ENCODE results near the gene RIPK3.

Gene RIPK3

DNA sequence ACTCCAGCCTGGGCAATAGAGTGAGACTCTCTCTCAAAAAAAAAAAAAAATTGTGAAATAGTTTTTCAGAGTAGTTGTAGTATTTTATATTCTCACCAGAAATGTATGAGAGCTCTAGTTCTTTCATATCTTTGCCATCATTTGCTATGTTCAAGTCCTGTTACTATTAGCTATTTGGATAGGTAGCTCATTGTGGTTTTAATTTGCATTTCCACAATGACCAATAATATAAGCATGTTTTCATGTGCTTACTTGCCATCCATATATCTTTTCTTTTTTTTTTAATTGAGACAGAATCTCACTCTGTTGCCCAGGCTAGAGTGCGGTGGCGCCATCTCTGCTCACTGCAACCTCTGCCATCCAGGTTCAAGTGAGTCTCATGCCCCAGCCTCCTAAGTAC is 8.4 kb upstream of the RIPK3 start:
- Mint-ChIP-seq H3K9me3 (no peaks in the 10 kb centered on the region), H3K4me3 (no peak overlapping the region), H3K27me3 (peaks cover 70 to 75% of the 10 kb centered on the region in 2 donors), H3K27ac (no peak overlapping the region), H3K36me3 (ENCODE audit: insufficient read depth) (no peaks in the 10 kb centered on the region), H3K4me1 (ENCODE audit: low read depth in 2 of 2) (no peaks in the 10 kb centered on the region)
- ATAC-seq (replicated peaks) = no peak
- no peak for DNase-seq

DNA sequence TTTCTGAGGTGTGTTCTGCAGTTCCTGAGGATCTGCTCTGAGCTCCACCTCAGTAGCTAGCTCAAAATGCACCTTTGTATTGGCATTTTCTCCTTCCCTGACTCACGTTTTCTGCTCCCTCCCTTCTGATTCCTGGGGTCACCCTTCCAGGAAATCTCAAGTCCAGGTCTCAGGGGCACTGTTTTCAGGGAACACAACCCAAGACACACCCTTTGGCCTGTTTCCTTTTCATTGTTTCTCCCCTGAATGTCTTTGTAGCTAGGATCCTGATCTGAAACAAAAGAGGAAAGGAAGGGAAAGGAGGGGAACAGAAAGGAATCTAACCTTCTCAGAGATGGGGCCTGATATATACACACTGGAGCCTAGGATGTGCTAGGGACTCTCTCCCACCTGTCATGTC is 7.3 kb upstream of the RIPK3 start:
- DNase-seq (no peak), ATAC-seq (replicated peaks) (no peak)
- no peaks in the 10 kb centered on the region for H3K9me3 Mint-ChIP-seq
- no peaks in the 10 kb centered on the region for H3K36me3 Mint-ChIP-seq (ENCODE audit: insufficient read depth)
- no peak overlapping the region for H3K27ac Mint-ChIP-seq
- no peaks in the 10 kb centered on the region for H3K4me1 Mint-ChIP-seq (ENCODE audit: low read depth in 2 of 2)
- H3K4me3 Mint-ChIP-seq = no peak overlapping the region
- H3K27me3 Mint-ChIP-seq = peaks cover 64 to 73% of the 10 kb centered on the region in 2 donors

- Mint-ChIP-seq H3K27me3 (peaks cover 40 to 43% of the 10 kb centered on the region in 2 donors), H3K4me1 (ENCODE audit: low read depth in 2 of 2) (peaks cover 5 to 6% of the 10 kb centered on the region in 2 donors), H3K36me3 (ENCODE audit: insufficient read depth) (no peaks in the 10 kb centered on the region), H3K27ac (no peak overlapping the region), H3K4me3 (no peak overlapping the region), H3K9me3 (no peaks in the 10 kb centered on the region)
- DNase-seq (no peak), ATAC-seq (replicated peaks) (no peak)
These were observed 4.2 kb upstream of the RIPK3 start for GRCh38 chr14:24343795-24344660.

GRCh38 chr14:24342889-24343288 is 3.1 kb upstream of the RIPK3 start:
- H3K27ac Mint-ChIP-seq = no peak overlapping the region

DNA sequence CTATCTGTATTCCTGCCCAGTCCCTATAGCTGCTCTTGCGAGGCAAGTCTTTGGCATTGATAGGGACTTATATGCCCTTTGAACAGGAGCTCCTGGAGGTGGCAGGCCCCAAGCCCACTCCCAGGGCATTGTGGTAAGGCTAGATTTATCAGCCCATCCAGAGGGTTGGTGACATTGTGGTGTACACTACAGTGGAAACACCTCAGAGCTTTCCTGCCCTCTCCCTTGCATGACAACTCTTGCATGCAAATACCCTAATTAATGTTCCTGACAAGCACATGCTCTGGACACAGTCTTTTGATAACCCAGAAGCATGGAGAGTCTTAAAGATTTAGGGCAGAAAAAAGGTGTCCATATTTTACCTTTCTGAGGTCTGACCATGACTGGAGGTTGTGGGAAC is 815 bp upstream of the RIPK3 start:
- Mint-ChIP-seq H3K9me3 (no peaks in the 10 kb centered on the region), H3K27ac (no peak overlapping the region), H3K4me3 (peak overlapping the region in 1 of 2 donors; percentile 90), H3K4me1 (ENCODE audit: low read depth in 2 of 2) (peaks cover 17 to 25% of the 10 kb centered on the region in 2 donors), H3K27me3 (peaks cover 21 to 34% of the 10 kb centered on the region in 2 donors), H3K36me3 (ENCODE audit: insufficient read depth) (peaks cover 12% of the 10 kb centered on the region)
- no peak for ATAC-seq (replicated peaks)
- DNase-seq = no peak

More at GRCh38 chr14:24342889-24343288, 3.1 kb upstream of the RIPK3 start:
- peaks cover 13% of the 10 kb centered on the region in 2 donors for H3K4me1 Mint-ChIP-seq (ENCODE audit: low read depth in 2 of 2)
- peaks cover 34 to 43% of the 10 kb centered on the region in 2 donors for H3K27me3 Mint-ChIP-seq
- H3K36me3 Mint-ChIP-seq (ENCODE audit: insufficient read depth) = peaks cover 6% of the 10 kb centered on the region
- ATAC-seq (replicated peaks) = no peak
- H3K4me3 Mint-ChIP-seq = no peak overlapping the region
- no peaks in the 10 kb centered on the region for H3K9me3 Mint-ChIP-seq
- DNase-seq = no peak

GRCh38 chr14:24338843-24339242 is 948 bp downstream of the RIPK3 start:
- no peaks in the 10 kb centered on the region for H3K9me3 Mint-ChIP-seq
- no peak for ATAC-seq (replicated peaks)
- H3K27ac Mint-ChIP-seq = peak overlapping the region; percentile 84 to 93
- peaks cover 25 to 32% of the 10 kb centered on the region in 2 donors for H3K4me1 Mint-ChIP-seq (ENCODE audit: low read depth in 2 of 2)
- peaks cover 15% of the 10 kb centered on the region for H3K36me3 Mint-ChIP-seq (ENCODE audit: insufficient read depth)
- no peak for DNase-seq
- H3K27me3 Mint-ChIP-seq = peaks cover 11 to 32% of the 10 kb centered on the region in 2 donors
- H3K4me3 Mint-ChIP-seq = peak overlapping the region; percentile 90

- Mint-ChIP-seq H3K27me3 (peaks cover 6 to 26% of the 10 kb centered on the region in 2 donors), H3K4me1 (ENCODE audit: low read depth in 2 of 2) (peaks cover 29 to 36% of the 10 kb centered on the region in 2 donors), H3K4me3 (peak overlapping the region; percentile 90), H3K36me3 (ENCODE audit: insufficient read depth) (peaks cover 20% of the 10 kb centered on the region), H3K9me3 (no peaks in the 10 kb centered on the region), H3K27ac (no peak overlapping the region)
- no peak for DNase-seq
- no peak for ATAC-seq (replicated peaks)
These were observed 2.0 kb downstream of the RIPK3 start for GRCh38 chr14:24337824-24338175.

DNA sequence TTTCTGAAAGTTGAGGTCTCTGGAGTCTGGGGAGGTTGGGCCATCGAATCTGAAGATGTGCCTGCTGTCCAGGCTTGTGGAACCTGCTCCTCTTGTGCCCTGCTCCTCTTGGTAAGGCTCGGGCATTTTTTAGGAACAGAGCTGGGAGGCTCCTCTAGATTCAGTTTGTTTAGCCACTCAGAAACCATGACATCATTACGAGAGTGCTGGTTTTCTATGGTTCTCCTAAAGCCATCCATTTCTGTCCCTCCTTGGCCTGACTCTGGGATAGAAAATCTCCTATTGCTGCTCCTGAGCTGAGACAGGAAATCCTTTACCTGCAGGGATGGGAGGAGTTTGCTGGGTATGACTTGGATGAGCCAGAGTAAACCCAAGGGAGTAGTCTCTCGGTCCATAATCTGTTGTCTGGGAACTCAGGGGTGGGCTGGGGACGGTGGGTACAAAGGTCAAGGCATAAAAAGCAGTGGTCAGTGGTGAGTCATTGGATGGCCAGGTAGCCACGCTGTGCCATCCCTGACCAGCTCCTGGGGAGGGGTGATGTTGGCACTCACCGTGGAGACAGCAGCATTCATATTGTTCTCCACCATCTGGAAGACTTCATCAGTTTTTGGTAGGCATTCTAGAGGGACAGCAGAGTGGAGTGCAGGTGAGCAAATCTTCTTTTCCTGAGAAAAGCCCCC is 2.5 kb downstream of the RIPK3 start:
- ATAC-seq (replicated peaks) = no peak
- peaks cover 25% of the 10 kb centered on the region for H3K36me3 Mint-ChIP-seq (ENCODE audit: insufficient read depth)
- peaks cover 33 to 38% of the 10 kb centered on the region in 2 donors for H3K4me1 Mint-ChIP-seq (ENCODE audit: low read depth in 2 of 2)
- no peak overlapping the region for H3K27ac Mint-ChIP-seq
- no peak for DNase-seq
- H3K4me3 Mint-ChIP-seq = peak overlapping the region in 1 of 2 donors; percentile 90
- no peaks in the 10 kb centered on the region for H3K9me3 Mint-ChIP-seq
- H3K27me3 Mint-ChIP-seq = peaks cover 9 to 25% of the 10 kb centered on the region in 2 donors

DNA sequence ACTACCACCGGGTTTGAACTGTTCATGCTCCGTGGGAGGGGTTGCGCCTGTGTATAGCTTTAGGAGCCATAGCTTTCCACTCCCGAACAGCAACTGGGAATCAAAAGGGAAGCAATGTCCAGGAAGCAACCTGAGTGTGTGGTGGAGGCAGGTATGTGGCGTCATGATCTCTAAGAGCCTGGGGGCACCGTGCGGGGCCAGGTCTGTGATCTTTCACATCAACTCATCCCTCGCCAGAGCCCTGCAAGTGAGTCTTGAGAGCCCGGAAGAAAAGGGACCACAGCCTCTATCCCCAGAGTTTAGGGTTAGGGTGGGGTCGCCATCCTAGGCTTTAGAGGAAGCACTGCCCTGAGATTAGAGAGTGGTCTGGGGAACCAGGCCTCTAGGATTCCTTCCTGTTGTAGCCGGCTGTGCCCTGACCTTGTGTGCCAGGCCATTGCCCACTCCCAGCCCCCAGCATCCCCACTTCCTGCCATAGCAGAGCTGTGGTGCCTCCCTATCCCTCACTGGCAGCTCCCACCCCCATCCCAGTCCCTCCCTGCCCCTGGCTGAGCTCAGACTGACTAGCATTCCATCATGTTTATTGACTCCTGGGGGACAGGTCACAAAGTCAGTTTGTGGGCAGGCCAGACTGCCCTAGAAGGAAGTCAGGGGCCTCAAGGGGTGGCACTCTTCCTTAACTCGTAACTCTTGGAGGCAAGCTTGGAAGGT is 4.2 kb downstream of the RIPK3 start:
- ATAC-seq (replicated peaks) (no peak), DNase-seq (no peak)
- Mint-ChIP-seq H3K27me3 (peaks cover 4 to 25% of the 10 kb centered on the region in 2 donors), H3K9me3 (no peaks in the 10 kb centered on the region), H3K27ac (no peak overlapping the region), H3K36me3 (ENCODE audit: insufficient read depth) (peaks cover 31% of the 10 kb centered on the region), H3K4me1 (ENCODE audit: low read depth in 2 of 2) (peaks cover 49 to 51% of the 10 kb centered on the region in 2 donors), H3K4me3 (peak overlapping the region in 1 of 2 donors; percentile 38)

GRCh38 chr14:24334431-24335291 is 5.1 kb downstream of the RIPK3 start, which contains the start of gene ADCY4:
ADCY4 (minus strand) TSS chr14:24335071; CDS start chr14:24334652, 419 bp downstream.
- H3K4me3 Mint-ChIP-seq = peak within 1 kb of the TSS; percentile 77 to 92
- H3K4me1 Mint-ChIP-seq (ENCODE audit: low read depth in 2 of 2) = peaks cover 54 to 56% of the 10 kb centered on the region in 2 donors
- H3K9me3 Mint-ChIP-seq = no peaks in the 10 kb centered on the region
- peaks cover 37% of the 10 kb centered on the region for H3K36me3 Mint-ChIP-seq (ENCODE audit: insufficient read depth)
- DNase-seq = peak in 2 of 3 experiments; percentile 20 to 31
- H3K27ac Mint-ChIP-seq = peak within 1 kb of the TSS in 1 of 2 donors; percentile 79
- no peak for ATAC-seq (replicated peaks)
- peaks cover 4 to 25% of the 10 kb centered on the region in 2 donors for H3K27me3 Mint-ChIP-seq

GRCh38 chr14:24332268-24332993 is 7.4 kb downstream of the RIPK3 start:
- peak overlapping the region; percentile 80 to 90 for H3K27ac Mint-ChIP-seq
- ATAC-seq (replicated peaks) (peak; percentile 70), DNase-seq (peak; percentile 86 to 87 (median 86))
- H3K27me3 Mint-ChIP-seq = peaks cover 4 to 25% of the 10 kb centered on the region in 2 donors
- peaks cover 33% of the 10 kb centered on the region for H3K36me3 Mint-ChIP-seq (ENCODE audit: insufficient read depth)
- peaks cover 60 to 63% of the 10 kb centered on the region in 2 donors for H3K4me1 Mint-ChIP-seq (ENCODE audit: low read depth in 2 of 2)
- H3K9me3 Mint-ChIP-seq = no peaks in the 10 kb centered on the region
- H3K4me3 Mint-ChIP-seq = peak overlapping the region; percentile 77 to 92

DNA sequence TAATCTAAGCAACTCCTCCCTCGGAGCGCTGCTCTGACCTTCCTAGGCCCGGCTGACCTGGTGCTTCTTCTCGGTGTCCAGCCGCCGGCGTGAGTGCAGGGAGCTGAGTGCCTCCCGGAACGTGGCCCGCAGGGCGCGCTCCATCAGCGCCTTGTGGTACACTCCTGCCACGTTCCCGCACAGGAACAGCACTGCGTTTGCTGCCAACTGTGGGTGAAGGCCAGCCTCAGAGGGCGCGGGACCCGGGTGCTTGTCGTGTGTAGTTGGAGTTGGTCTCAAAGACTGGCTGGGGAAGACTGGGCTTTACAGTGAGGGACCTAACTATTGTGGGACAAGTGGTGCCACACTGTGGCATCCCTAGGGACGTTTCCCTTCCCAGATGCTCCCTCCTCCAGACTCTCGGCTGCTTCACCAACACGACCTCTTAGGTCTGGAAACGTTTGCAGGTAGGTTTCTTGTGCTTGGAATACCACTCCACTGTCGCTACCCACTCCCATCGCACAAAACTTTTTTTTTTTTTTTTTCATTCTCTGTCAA is 8.0 kb downstream of the RIPK3 start:
- no peak for ATAC-seq (replicated peaks)
- H3K27ac Mint-ChIP-seq = peak overlapping the region; percentile 80 to 90
- peak in 1 of 3 experiments; percentile 9 for DNase-seq
- H3K36me3 Mint-ChIP-seq (ENCODE audit: insufficient read depth) = peaks cover 28% of the 10 kb centered on the region
- H3K27me3 Mint-ChIP-seq = peaks cover 4 to 25% of the 10 kb centered on the region in 2 donors
- peaks cover 64 to 68% of the 10 kb centered on the region in 2 donors for H3K4me1 Mint-ChIP-seq (ENCODE audit: low read depth in 2 of 2)
- peak overlapping the region; percentile 77 to 92 for H3K4me3 Mint-ChIP-seq
- H3K9me3 Mint-ChIP-seq = no peaks in the 10 kb centered on the region
